ENCODE data around the gene TRAPPC2L. TPM values are rescaled to one million over a fixed set of nuclear protein-coding genes. Genes with fewer than 3 reads are reported as not detected.

Gene TRAPPC2L
- total and polyA plus RNA-seq, 11 donors = 20.3 to 65.7 (median 44.2) TPM

DNA sequence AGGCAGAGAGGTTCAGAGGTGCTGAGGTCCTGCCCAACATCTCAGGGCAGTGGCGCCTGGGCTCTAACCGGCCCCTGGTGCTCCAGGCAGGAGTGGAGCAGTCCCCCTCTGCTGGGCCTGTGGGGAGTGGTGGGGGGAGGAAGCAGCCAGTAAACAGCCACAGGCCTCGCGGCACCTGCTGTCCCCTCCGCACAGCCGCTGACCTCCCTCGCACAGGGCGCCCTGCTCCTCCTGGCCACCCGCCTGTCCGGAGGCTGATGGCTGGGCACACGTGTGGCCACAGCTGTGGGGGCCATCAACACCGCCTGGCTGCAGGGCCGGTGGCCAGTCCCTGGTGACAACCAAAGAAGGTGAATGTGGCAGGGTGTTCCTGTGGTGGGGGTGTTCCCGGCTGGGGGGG, 46.3 kb downstream of the TRAPPC2L start:
- H3K4me1 ChIP-seq = peaks cover 0 to 27% (median 4%) of the 10 kb centered on the region in 12 donors
- intact Hi-C loops (cut with DNase I) = no loop called here
- TF ChIP-seq, protein P1, sequence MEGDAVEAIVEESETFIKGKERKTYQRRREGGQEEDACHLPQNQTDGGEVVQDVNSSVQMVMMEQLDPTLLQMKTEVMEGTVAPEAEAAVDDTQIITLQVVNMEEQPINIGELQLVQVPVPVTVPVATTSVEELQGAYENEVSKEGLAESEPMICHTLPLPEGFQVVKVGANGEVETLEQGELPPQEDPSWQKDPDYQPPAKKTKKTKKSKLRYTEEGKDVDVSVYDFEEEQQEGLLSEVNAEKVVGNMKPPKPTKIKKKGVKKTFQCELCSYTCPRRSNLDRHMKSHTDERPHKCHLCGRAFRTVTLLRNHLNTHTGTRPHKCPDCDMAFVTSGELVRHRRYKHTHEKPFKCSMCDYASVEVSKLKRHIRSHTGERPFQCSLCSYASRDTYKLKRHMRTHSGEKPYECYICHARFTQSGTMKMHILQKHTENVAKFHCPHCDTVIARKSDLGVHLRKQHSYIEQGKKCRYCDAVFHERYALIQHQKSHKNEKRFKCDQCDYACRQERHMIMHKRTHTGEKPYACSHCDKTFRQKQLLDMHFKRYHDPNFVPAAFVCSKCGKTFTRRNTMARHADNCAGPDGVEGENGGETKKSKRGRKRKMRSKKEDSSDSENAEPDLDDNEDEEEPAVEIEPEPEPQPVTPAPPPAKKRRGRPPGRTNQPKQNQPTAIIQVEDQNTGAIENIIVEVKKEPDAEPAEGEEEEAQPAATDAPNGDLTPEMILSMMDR (IDR thresholded peaks at IDR 0.05) = no peak
- no peak for TF ChIP-seq POLR2A (IDR thresholded peaks at IDR 0.05)
- 72 to 86% (median 77%) methylated on average over 6 to 14 of the region's 14 CpGs for WGBS, 4 donors
- H3K4me3 ChIP-seq = no peak overlapping the region
- no peaks in the 10 kb centered on the region for H3K27me3 ChIP-seq
- H3K9me3 ChIP-seq = no peaks in the 10 kb centered on the region
- ATAC-seq = no peak
- DNase-seq = no peak
- peaks cover 0 to 33% (median 9%) of the 10 kb centered on the region in 9 donors for H3K36me3 ChIP-seq
- no peak overlapping the region for H3K27ac ChIP-seq

- DNase-seq = no peak
- peak in 2 of 4 donors; percentile 12 to 73 for ATAC-seq
- intact Hi-C loops (cut with DNase I) = no loop called here
These were observed 47.9 kb downstream of the TRAPPC2L start for GRCh38 chr16:88904676-88905365.

DNA sequence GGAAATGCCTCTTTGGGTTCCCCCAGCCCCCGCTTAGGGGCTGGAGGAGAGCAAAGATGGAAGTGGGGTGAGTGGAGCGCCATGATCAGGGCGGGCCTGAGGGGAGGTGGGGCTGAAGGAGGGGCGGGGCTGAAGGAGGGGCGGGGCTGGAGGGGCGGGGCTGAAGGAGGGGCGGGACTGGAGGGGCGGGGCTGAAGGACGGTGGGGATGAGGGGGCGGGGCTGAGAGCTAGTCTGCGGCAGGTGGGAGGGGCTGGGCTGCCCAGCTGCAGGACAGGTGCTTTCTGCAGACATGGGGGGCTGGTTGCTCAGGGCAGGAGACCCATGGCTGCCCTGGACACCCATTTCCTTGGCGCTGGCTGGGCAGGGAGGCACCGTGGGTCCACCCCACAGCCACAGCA, 48.6 kb downstream of the TRAPPC2L start:
- H3K4me1 ChIP-seq = peaks cover 0 to 47% (median 14%) of the 10 kb centered on the region in 12 donors
- H3K27ac ChIP-seq = peak overlapping the region in 2 of 12 donors; percentile 0 to 43
- WGBS, 4 donors = 34 to 46% (median 42%) methylated on average over 5 to 13 of the region's 13 CpGs

More at GRCh38 chr16:88904676-88905365, 47.9 kb downstream of the TRAPPC2L start:
- Histone ChIP-seq H3K27ac (peak overlapping the region in 3 of 12 donors; percentile 0 to 43 (median 15)), H3K36me3 (peaks cover 0 to 21% (median 6%) of the 10 kb centered on the region in 9 donors), H3K9me3 (no peaks in the 10 kb centered on the region), H3K27me3 (no peaks in the 10 kb centered on the region), H3K4me1 (peaks cover 0 to 40% (median 10%) of the 10 kb centered on the region in 12 donors), H3K4me3 (peak overlapping the region in 1 of 12 donors; percentile 8)
- 62 to 76% (median 68%) methylated on average over 18 to 21 of the region's 21 CpGs for WGBS, 4 donors
- TF ChIP-seq, protein P1 (IDR thresholded peaks at IDR 0.05) = no peak
- no peak for TF ChIP-seq POLR2A (IDR thresholded peaks at IDR 0.05)

GRCh38 chr16:88906020-88906419, 49.1 kb downstream of the TRAPPC2L start:
- no peak for TF ChIP-seq POLR2A (IDR thresholded peaks at IDR 0.05)
- TF ChIP-seq, protein P1 (IDR thresholded peaks at IDR 0.05) = no peak
- H3K9me3 ChIP-seq = no peaks in the 10 kb centered on the region
- ATAC-seq (no peak), DNase-seq (no peak)
- H3K27ac ChIP-seq = no peak overlapping the region
- H3K36me3 ChIP-seq = peaks cover 0 to 9% (median under 1%) of the 10 kb centered on the region in 9 donors
- intact Hi-C loops (cut with DNase I) = no loop called here
- peaks cover 0 to 52% (median 18%) of the 10 kb centered on the region in 12 donors for H3K4me1 ChIP-seq
- 84 to 87% (median 85%) methylated on average over 16 of the region's 16 CpGs for WGBS, 4 donors
- H3K27me3 ChIP-seq = no peaks in the 10 kb centered on the region
- no peak overlapping the region for H3K4me3 ChIP-seq

More for the DNA sequence above, 48.6 kb downstream of the TRAPPC2L start:
- DNase-seq = no peak
- no peak for TF ChIP-seq POLR2A (IDR thresholded peaks at IDR 0.05)
- TF ChIP-seq, protein P1 (IDR thresholded peaks at IDR 0.05) = no peak
- peak in 1 of 4 donors; percentile 8 for ATAC-seq
- Histone ChIP-seq H3K36me3 (peaks cover 0 to 13% (median 5%) of the 10 kb centered on the region in 9 donors), H3K9me3 (no peaks in the 10 kb centered on the region), H3K4me3 (no peak overlapping the region), H3K27me3 (no peaks in the 10 kb centered on the region)
- intact Hi-C loops (cut with DNase I) = no loop called here

Data from heart left ventricle (tissue), 16 donors.